Thymus (tissue), 11 donors: ENCODE results near the gene TMEM63A. TPM values are rescaled to one million over a fixed set of nuclear protein-coding genes. Genes with fewer than 3 reads are reported as not detected.

Source experiments
- DNase-seq, 9 donors: peaks; one replicate each; pipeline ENCODE4 v3.0.0-alpha.2; 2013; ENCODE audit warnings: low spot score in 9 of 9, low read depth in 6 of 9, missing footprints in 1 of 9
- H3K27ac ChIP-seq, 2 donors: one replicate each; pipeline ENCODE4 v1.5.1; 2013; ENCODE audit warnings: control low read depth in 1 of 2, low read depth in 1 of 2, low read length in 1 of 2, mild to moderate bottlenecking in 1 of 2, moderate library complexity in 1 of 2
- H3K27me3 ChIP-seq, 2 donors: one replicate each; pipeline ENCODE4 v1.5.1; 2013; ENCODE audit warnings: low read length in 1 of 2; ENCODE audit not compliant: control insufficient read depth in 2 of 2, insufficient read depth in 1 of 2
- H3K36me3 ChIP-seq, 2 donors: one replicate each; pipeline ENCODE4 v1.5.1; 2013; ENCODE audit warnings: low read length in 1 of 2, mild to moderate bottlenecking in 1 of 2, moderate library complexity in 1 of 2; ENCODE audit not compliant: control insufficient read depth in 2 of 2, insufficient read depth in 2 of 2
- H3K4me1 ChIP-seq, 2 donors: one replicate each; pipeline ENCODE4 v1.5.1; 2013; ENCODE audit warnings: low read length in 2 of 2; ENCODE audit not compliant: control insufficient read depth in 2 of 2, insufficient read depth in 2 of 2
- H3K4me3 ChIP-seq, 2 donors: one replicate each; pipeline ENCODE4 v1.5.1; 2013; ENCODE audit warnings: low read length in 2 of 2, control low read depth in 1 of 2, mild to moderate bottlenecking in 1 of 2
- H3K9me3 ChIP-seq, 2 donors: one replicate each; pipeline ENCODE4 v1.5.1; 2013; ENCODE audit warnings: low read length in 1 of 2, mild to moderate bottlenecking in 1 of 2; ENCODE audit not compliant: control insufficient read depth in 2 of 2, insufficient read depth in 1 of 2
- WGBS: extraction: QIAGEN DNeasy Blood & Tissue Kit; methylation state at CpG from one replicate; pipeline ENCODE4 v1.1.7; 2013; 5-methylcytosine and 5-hydroxymethylcytosine counted together
- polyA plus RNA-seq: library from polyadenylated mRNA; stranded (reverse); fragments of 200-250 nt; gene quantifications from one replicate; pipeline ENCODE4 v1.2.3, GENCODE V29; 2013
- total RNA-seq: library from RNA; stranded (reverse); fragments of 120-200 nt; gene quantifications from one replicate; pipeline ENCODE4 v1.2.4, GENCODE V29; 2013
- donor health status: healthy.

TMEM63A gene
- total and polyA plus RNA-seq, 2 donors: 19.8 to 38.8 TPM

DNA sequence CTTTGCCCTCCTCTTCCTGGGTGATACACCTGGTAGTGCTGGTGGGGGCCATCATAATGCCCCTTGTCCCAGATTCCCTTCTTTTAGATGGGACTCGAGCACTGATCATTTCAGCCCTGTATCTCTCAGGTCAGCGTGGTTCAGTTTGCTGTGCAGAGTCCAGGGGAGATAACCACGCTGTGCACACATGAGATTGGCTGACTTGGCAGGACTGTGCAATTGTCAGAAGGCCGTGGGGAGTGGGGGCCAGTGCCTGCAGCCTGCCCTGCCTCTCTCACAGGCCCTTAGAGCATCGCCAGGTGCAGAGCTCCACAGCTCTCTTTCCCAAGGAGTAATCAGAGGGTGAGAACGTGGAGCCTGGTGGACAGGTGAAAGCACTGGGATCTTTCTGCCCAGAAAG, 57.1 kb downstream of the TMEM63A start:
- H3K4me3 ChIP-seq: no peak overlapping the region
- no peaks in the 10 kb centered on the region for H3K36me3 ChIP-seq
- peaks cover 0 to 2% of the 10 kb centered on the region in 2 donors for H3K9me3 ChIP-seq
- H3K27ac ChIP-seq: no peak overlapping the region
- 93% methylated on average over 6 of the region's 6 CpGs for WGBS
- DNase-seq: no peak
- no peaks in the 10 kb centered on the region for H3K27me3 ChIP-seq
- H3K4me1 ChIP-seq: peaks cover 0 to 14% of the 10 kb centered on the region in 2 donors

DNA sequence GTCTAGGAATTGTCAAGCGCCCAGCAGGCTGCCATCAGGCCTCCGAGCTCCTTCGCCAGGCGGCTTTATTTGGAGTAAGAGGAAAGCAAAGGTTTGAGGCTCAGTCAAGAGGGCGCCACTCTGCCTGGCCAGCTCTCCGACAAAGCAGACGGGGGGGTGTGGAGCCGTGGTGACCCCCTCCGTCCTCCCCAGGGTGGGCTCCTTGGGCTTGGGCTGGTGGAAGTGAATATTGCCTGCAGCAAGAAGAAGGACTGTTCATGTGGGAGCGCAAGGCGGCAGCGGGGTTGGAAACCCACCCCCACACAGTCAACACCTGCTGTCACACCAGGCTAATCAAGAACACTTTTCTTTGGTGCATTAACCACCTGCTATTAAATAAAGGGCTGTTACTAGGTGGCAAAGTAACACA, 57.6 kb downstream of the TMEM63A start:
- 94% methylated on average over 12 of the region's 12 CpGs for WGBS
- Histone ChIP-seq H3K36me3 (no peaks in the 10 kb centered on the region), H3K27ac (no peak overlapping the region), H3K4me3 (no peak overlapping the region), H3K4me1 (peaks cover 0 to 14% of the 10 kb centered on the region in 2 donors), H3K27me3 (no peaks in the 10 kb centered on the region), H3K9me3 (peaks cover 0 to 2% of the 10 kb centered on the region in 2 donors)
- DNase-seq: no peak

DNA sequence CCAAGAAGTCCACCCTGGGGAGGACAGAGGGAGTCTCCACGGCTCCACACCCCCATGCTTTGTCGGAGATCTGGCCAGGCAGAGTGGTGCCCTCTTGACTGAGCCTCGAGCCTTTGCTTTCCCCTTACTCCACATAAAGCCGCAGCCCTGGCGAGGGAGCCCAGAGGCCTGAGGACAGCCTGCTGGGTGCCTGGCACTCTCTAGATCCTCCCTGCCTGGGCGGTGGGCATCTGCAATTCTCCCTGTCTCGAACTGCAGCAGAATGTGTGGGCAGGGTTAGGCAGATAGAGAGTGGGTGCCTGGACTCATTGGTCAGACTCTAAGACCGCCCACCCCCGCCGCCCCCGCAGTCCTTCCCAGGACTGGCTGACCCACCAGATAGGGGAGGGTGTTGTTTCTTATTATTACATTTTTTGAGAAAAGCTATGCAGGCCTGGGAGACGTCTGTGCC, 58.3 kb downstream of the TMEM63A start:
- DNase-seq: no peak
- H3K4me1 ChIP-seq: peaks cover 0 to 14% of the 10 kb centered on the region in 2 donors
- no peak overlapping the region for H3K27ac ChIP-seq
- no peaks in the 10 kb centered on the region for H3K27me3 ChIP-seq
- 98% methylated on average over 12 of the region's 12 CpGs for whole genome bisulfite sequencing
- H3K4me3 ChIP-seq: no peak overlapping the region
- H3K36me3 ChIP-seq: no peaks in the 10 kb centered on the region
- H3K9me3 ChIP-seq: peaks cover 0 to 2% of the 10 kb centered on the region in 2 donors

DNA sequence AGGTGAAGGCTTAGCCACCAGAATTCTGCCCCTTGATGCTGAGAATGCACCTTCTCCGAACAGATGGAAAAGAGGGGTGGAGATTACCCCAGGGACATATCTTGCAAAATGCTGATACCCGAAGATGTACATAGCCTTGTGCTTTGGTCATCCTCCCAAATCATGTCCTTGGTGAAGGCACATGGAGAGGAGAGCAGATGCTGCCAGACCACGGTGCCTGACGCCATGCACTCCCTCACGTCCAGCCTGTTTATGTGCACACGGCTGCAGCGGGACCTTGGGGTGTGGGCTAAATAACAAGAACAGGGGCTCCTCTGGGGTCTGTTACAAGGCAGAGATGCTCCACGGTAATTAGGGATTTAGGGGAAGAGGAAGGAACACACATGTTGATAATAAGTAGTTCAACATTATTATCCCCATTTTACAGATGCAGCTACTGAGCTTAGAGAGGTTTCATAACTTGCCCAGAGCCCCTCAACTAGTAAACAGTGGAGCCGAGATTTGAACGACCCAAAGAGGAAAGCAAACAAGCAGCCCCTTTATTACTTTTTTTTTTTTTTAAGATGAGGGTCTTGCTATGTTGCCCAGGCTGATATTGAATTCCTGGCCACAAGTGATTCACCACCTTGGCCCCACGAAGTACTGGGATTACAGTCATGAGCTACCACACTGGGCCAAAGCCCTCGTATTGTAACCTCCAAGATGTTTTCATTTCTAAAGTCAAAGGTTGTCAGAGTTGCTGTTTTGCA, 59.4 kb downstream of the TMEM63A start:
- H3K4me3 ChIP-seq: no peak overlapping the region
- H3K9me3 ChIP-seq: no peaks in the 10 kb centered on the region
- WGBS: 98% methylated on average over 12 of the region's 12 CpGs
- H3K4me1 ChIP-seq: peaks cover 0 to 18% of the 10 kb centered on the region in 2 donors
- no peaks in the 10 kb centered on the region for H3K27me3 ChIP-seq
- no peak for DNase-seq
- no peak overlapping the region for H3K27ac ChIP-seq
- no peaks in the 10 kb centered on the region for H3K36me3 ChIP-seq

DNA sequence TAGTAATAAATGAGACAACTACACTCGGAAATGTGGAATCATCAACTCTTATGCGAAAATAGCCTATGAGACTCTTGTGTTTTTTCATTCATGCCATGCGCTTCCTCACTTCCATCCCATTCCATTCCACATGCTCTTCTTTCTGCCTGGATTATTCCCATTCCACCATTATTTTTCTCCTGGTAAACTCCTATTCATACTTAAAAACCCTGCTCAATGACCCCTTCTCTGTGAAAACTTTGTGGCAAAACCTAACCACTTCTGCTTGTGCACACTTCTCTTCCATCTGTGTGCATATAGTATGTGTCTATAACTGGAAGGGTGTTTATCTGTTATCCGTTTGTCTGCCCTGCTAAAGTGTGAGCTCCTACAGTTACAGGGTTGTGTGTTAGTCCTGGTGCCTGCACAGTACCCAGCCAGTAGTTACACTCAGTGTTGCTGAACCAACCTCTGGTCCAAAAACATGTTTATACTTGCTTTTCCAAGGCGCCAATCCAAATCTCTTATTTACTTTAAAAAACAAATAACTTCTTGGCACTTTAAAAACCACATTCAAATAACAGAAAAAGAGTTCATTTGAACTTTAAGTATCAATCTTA, 61.6 kb downstream of the TMEM63A start:
- Histone ChIP-seq H3K27ac (no peak overlapping the region), H3K27me3 (no peaks in the 10 kb centered on the region), H3K36me3 (no peaks in the 10 kb centered on the region), H3K9me3 (no peaks in the 10 kb centered on the region), H3K4me3 (no peak overlapping the region), H3K4me1 (peaks cover 0 to 18% of the 10 kb centered on the region in 2 donors)
- WGBS: 97% methylated on average over 5 of the region's 5 CpGs
- no peak for DNase-seq

DNA sequence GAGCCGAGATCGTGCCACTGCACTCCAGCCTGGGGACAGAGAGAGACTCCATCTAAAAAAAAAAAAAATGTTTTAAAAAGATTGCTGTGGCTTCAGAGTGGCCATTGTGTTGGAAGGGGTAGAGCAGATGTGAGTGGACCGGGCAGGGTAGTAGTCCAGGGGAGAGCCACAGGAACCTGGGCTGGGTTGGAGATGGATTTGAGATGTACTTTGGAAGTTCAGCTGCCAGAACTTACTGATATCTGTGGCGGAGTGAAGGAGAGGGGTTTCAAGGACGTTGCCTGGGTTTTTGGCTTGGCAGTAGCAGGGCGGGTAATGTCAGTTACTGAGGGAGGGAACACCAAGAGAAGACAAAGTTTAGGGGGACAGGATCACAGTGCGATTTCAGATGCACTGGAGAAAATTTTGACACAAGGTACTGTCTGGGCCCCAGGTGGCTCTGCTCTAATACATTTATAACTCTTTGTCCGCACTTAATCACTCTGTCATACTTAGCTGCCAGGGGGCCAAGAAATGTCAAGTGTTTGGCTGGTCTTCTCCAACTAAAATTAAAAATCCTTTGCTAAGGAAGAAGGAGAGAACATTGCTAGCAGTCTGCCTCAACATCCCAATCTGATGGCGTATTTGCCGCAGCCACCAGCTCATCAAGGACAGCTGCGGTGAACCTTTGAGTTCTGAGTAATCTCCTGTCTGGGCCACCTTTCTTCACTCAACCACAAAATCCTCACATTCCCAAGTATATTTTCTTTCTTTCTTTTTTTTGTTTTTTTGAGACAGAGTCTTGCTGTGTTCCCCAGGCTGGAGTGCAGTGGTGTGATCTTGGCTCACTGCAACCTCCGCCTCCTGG, 62.6 kb downstream of the TMEM63A start:
- no peak for DNase-seq
- WGBS: 98% methylated on average over 12 of the region's 12 CpGs
- Histone ChIP-seq H3K4me3 (no peak overlapping the region), H3K36me3 (no peaks in the 10 kb centered on the region), H3K27me3 (no peaks in the 10 kb centered on the region), H3K9me3 (no peaks in the 10 kb centered on the region), H3K27ac (no peak overlapping the region), H3K4me1 (peaks cover 0 to 13% of the 10 kb centered on the region in 2 donors)

DNA sequence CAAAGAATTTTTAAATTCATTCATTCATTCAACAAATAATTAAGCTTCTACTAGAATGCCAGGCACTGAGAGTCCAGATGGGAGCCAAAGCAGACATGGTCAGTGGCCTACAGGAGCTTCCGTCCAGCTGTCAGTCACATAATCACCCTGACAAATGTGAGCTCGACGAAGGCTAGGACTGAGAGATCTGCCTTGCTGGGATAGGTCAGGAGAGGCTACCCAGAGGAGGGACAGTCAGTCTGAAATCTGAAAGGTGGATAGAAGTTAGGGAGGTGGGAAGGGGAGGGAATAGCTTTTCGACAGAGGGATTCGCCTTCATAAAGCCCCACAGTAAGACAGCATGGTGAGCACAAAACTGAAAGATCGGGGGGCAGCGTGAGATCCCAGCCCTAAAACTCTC, 64.0 kb downstream of the TMEM63A start:
- H3K36me3 ChIP-seq: no peaks in the 10 kb centered on the region
- H3K27ac ChIP-seq: no peak overlapping the region
- H3K4me3 ChIP-seq: no peak overlapping the region
- H3K9me3 ChIP-seq: no peaks in the 10 kb centered on the region
- WGBS: 82% methylated on average over 7 of the region's 7 CpGs
- peaks cover 0 to 17% of the 10 kb centered on the region in 2 donors for H3K4me1 ChIP-seq
- no peak for DNase-seq
- no peaks in the 10 kb centered on the region for H3K27me3 ChIP-seq

DNA sequence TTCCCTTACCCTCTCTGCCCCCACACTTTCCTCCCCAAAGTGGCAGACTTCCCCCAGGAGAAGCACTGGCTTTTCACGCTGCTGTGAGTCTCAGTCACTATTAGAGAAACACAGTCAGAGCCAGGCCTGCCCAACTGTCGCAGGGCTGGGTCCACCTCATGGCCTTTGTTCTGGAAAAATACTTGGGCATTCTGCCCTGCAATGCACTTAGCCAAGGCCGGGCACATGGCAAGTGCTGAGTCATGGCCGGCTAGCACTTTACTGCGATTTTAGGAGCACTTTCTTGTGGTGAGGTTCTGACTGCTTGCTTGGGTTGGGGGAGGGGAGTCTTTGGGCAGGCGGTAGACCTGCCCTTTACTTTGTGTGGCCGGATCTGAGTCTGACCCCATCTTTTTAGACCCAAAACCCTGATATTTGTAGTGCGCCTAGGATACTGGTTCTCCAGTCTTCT, 64.5 kb downstream of the TMEM63A start:
- no peak overlapping the region for H3K4me3 ChIP-seq
- H3K36me3 ChIP-seq: no peaks in the 10 kb centered on the region
- peak in 1 of 9 donors; percentile 32 for DNase-seq
- WGBS: 54% methylated on average over 8 of the region's 8 CpGs
- H3K27me3 ChIP-seq: no peaks in the 10 kb centered on the region
- peaks cover 0 to 21% of the 10 kb centered on the region in 2 donors for H3K4me1 ChIP-seq
- peak overlapping the region in 1 of 2 donors; percentile 60 for H3K27ac ChIP-seq
- no peaks in the 10 kb centered on the region for H3K9me3 ChIP-seq
